ENCODE results near the gene MACROD1.

MACROD1 gene

DNA sequence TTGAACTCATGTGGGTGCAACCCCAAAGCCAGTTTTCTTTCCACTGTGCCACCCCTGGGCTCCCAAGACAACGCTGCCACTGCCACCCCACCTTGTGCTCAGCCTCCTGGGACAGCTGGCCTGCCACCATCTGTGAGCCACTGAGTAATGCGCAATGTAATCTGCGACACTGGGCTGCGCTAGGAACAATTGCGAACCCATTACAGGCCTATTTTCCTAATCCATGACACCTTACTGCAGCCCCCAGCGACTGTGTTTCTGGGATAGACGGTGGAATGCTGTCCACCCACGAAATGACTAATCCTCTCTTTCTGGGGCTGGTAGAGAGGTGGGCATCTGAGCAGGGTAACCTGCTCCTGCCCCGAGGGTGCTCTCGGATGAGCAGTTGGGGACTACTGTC, 108.0 kb downstream of the MACROD1 start:
- no peaks in the 10 kb centered on the region for H3K9me2 ChIP-seq (replicated peaks; ENCODE audit: insufficient read depth, low read length)

DNA sequence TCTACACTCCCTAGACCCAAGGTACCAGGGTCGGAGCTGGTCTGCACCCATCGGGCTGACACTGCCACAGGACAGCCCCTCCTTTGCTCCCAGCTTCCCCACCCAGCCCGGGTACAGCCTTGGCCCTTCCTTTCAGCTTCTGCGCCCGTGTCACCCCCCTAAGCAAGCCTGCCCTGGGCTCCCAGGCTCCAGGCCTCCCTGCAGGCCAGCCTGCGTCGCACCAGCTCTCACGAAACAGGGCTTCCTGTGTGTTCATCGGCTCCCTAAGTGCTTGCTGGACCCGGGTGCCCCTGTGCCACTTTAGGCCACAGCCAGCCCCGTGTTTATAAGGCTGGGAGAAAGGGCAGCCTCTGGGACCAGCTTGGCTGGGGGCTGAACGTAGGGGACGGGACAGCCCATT, 109.1 kb downstream of the MACROD1 start:
- Histone ChIP-seq H3K36me3 (ENCODE audit: low read length) (no peaks in the 10 kb centered on the region), H2AFZ (ENCODE audit: low read depth, low read length, severe bottlenecking) (no peak overlapping the region), H3K9ac (ENCODE audit: low read length) (no peak overlapping the region), H3K79me2 (ENCODE audit: insufficient read depth, low read length) (no peaks in the 10 kb centered on the region), H3K27me3 (ENCODE audit: low read length) (no peaks in the 10 kb centered on the region), H3K9me2 (replicated peaks; ENCODE audit: insufficient read depth, low read length) (no peaks in the 10 kb centered on the region), H4K20me1 (ENCODE audit: low read depth, low read length) (0 out of 2 replicates have a peak, but pooled peaks cover 4% of the 10 kb centered on the region), H3K4me2 (ENCODE audit: low read depth, low read length, poor library complexity, severe bottlenecking) (no peak overlapping the region), H3F3A (ENCODE audit: insufficient read depth) (no peaks in the 10 kb centered on the region), H3K4me3 (ENCODE audit: insufficient read depth, low read length, poor library complexity, severe bottlenecking) (no peak overlapping the region), H3K27ac (ENCODE audit: low read depth, low read length) (no peak overlapping the region), H3K9me3 (ENCODE audit: insufficient read depth, low read length) (no peaks in the 10 kb centered on the region)
- TF ChIP-seq, protein P1, sequence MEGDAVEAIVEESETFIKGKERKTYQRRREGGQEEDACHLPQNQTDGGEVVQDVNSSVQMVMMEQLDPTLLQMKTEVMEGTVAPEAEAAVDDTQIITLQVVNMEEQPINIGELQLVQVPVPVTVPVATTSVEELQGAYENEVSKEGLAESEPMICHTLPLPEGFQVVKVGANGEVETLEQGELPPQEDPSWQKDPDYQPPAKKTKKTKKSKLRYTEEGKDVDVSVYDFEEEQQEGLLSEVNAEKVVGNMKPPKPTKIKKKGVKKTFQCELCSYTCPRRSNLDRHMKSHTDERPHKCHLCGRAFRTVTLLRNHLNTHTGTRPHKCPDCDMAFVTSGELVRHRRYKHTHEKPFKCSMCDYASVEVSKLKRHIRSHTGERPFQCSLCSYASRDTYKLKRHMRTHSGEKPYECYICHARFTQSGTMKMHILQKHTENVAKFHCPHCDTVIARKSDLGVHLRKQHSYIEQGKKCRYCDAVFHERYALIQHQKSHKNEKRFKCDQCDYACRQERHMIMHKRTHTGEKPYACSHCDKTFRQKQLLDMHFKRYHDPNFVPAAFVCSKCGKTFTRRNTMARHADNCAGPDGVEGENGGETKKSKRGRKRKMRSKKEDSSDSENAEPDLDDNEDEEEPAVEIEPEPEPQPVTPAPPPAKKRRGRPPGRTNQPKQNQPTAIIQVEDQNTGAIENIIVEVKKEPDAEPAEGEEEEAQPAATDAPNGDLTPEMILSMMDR (IDR thresholded peaks at IDR 0.05; ENCODE audit: insufficient read depth, low read length, poor library complexity, severe bottlenecking) = no peak
- TF ChIP-seq EZH2phosphoT487 (conservative IDR thresholded peaks at IDR 0.05; ENCODE audit: low read length) = no peak

More for the DNA sequence above, 108.0 kb downstream of the MACROD1 start:
- no peak overlapping the region for H3K4me2 ChIP-seq (ENCODE audit: low read depth, low read length, poor library complexity, severe bottlenecking)
- H3K9me3 ChIP-seq (ENCODE audit: insufficient read depth, low read length) = no peaks in the 10 kb centered on the region
- H2AFZ ChIP-seq (ENCODE audit: low read depth, low read length, severe bottlenecking) = no peak overlapping the region
- H3K27ac ChIP-seq (ENCODE audit: low read depth, low read length) = no peak overlapping the region
- no peaks in the 10 kb centered on the region for H3K36me3 ChIP-seq (ENCODE audit: low read length)
- no peaks in the 10 kb centered on the region for H3K79me2 ChIP-seq (ENCODE audit: insufficient read depth, low read length)
- H3K9ac ChIP-seq (ENCODE audit: low read length) = no peak overlapping the region
- no peak overlapping the region for H3K4me3 ChIP-seq (ENCODE audit: insufficient read depth, low read length, poor library complexity, severe bottlenecking)
- 0 out of 2 replicates have a peak, but pooled peaks cover 4% of the 10 kb centered on the region for H4K20me1 ChIP-seq (ENCODE audit: low read depth, low read length)
- TF ChIP-seq EZH2phosphoT487 (conservative IDR thresholded peaks at IDR 0.05; ENCODE audit: low read length) = no peak
- TF ChIP-seq, protein P1 (IDR thresholded peaks at IDR 0.05; ENCODE audit: insufficient read depth, low read length, poor library complexity, severe bottlenecking) = no peak
- no peaks in the 10 kb centered on the region for H3K27me3 ChIP-seq (ENCODE audit: low read length)
- H3F3A ChIP-seq (ENCODE audit: insufficient read depth) = no peaks in the 10 kb centered on the region

DNA sequence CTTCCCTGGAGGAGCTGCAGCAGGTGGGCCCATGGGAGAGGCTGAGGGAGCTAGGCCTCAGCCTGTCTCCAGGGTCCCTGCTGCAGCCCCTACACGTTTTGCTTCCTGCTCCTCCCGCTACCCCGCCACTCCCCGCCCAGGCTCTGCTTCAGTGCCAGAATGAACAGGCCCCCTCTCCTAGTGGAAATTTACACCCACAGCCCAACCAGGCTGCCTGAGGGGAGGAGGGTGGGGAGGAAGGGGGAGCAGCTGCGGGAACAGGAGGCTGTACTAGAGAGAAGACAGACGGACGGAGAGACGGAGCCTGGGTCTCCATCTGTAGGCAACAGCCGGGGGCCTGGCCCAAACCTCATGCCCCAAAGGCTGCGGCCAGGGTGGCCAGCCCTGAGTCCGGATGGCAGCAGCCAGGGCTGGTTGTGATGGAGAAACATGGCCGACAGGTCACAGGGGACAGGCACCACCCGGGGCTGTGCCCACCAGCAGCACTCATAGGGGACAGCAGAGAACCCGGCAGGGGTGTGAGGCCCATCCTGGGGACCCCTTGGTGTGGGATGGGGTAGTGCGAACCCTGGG, 109.6 kb downstream of the MACROD1 start:
- H3K27me3 ChIP-seq (ENCODE audit: low read length) = no peaks in the 10 kb centered on the region

More for the DNA sequence above, 109.6 kb downstream of the MACROD1 start:
- no peak overlapping the region for H3K4me2 ChIP-seq (ENCODE audit: low read depth, low read length, poor library complexity, severe bottlenecking)
- no peaks in the 10 kb centered on the region for H3K9me3 ChIP-seq (ENCODE audit: insufficient read depth, low read length)
- no peaks in the 10 kb centered on the region for H3K36me3 ChIP-seq (ENCODE audit: low read length)
- no peak overlapping the region for H3K4me3 ChIP-seq (ENCODE audit: insufficient read depth, low read length, poor library complexity, severe bottlenecking)
- H3K9ac ChIP-seq (ENCODE audit: low read length) = no peak overlapping the region
- H3F3A ChIP-seq (ENCODE audit: insufficient read depth) = no peaks in the 10 kb centered on the region
- 0 out of 2 replicates have a peak, but pooled peaks cover 4% of the 10 kb centered on the region for H4K20me1 ChIP-seq (ENCODE audit: low read depth, low read length)
- no peaks in the 10 kb centered on the region for H3K79me2 ChIP-seq (ENCODE audit: insufficient read depth, low read length)
- H3K9me2 ChIP-seq (replicated peaks; ENCODE audit: insufficient read depth, low read length) = no peaks in the 10 kb centered on the region
- H3K27ac ChIP-seq (ENCODE audit: low read depth, low read length) = no peak overlapping the region
- no peak overlapping the region for H2AFZ ChIP-seq (ENCODE audit: low read depth, low read length, severe bottlenecking)
- TF ChIP-seq, protein P1 (IDR thresholded peaks at IDR 0.05; ENCODE audit: insufficient read depth, low read length, poor library complexity, severe bottlenecking) = no peak
- no peak for TF ChIP-seq EZH2phosphoT487 (conservative IDR thresholded peaks at IDR 0.05; ENCODE audit: low read length)
